ENCODE data around the gene CNOT6. TPM values are rescaled to one million over a fixed set of nuclear protein-coding genes. Genes with fewer than 3 reads are reported as not detected.
"Not testable (repeated sequence)": the region's sequence is repeated elsewhere in the genome, so short reads cannot be mapped to it uniquely, and the experiment has no call there.

The CNOT6 gene
- total RNA-seq, 4 donors from 2014 or later: 11.3 to 15.1 (median 13.2) TPM

DNA sequence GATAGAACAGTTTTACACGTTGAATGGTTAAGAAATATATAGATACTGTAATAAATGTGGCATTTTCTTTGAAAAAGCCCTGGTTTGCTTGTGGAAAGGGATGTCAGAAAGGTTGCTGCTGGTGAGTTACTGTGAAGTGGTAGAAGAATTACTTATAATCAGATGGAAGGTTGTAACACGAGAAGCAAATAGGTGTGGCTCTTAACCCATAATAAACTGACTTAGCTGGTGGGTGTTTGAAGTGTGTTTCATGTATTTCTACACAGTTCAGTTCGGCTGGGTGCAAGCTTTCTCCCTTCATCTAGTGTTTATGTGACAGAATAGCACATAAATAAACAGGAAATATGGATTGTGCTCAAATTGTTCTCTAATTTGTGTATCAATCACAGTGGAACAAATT, 5.5 kb downstream of the CNOT6 start:
- DNase-seq (ENCODE audit: low spot score): no peak
- ATAC-seq (ENCODE audit: low FRiP score): no peak
- TF ChIP-seq, protein P1, sequence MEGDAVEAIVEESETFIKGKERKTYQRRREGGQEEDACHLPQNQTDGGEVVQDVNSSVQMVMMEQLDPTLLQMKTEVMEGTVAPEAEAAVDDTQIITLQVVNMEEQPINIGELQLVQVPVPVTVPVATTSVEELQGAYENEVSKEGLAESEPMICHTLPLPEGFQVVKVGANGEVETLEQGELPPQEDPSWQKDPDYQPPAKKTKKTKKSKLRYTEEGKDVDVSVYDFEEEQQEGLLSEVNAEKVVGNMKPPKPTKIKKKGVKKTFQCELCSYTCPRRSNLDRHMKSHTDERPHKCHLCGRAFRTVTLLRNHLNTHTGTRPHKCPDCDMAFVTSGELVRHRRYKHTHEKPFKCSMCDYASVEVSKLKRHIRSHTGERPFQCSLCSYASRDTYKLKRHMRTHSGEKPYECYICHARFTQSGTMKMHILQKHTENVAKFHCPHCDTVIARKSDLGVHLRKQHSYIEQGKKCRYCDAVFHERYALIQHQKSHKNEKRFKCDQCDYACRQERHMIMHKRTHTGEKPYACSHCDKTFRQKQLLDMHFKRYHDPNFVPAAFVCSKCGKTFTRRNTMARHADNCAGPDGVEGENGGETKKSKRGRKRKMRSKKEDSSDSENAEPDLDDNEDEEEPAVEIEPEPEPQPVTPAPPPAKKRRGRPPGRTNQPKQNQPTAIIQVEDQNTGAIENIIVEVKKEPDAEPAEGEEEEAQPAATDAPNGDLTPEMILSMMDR (IDR thresholded peaks at IDR 0.05): no peak

GRCh38 chr5:180500300-180500699, 6.1 kb downstream of the CNOT6 start:
- not testable (repeated sequence) for ATAC-seq (ENCODE audit: low FRiP score); DNase-seq (ENCODE audit: low spot score)

DNA sequence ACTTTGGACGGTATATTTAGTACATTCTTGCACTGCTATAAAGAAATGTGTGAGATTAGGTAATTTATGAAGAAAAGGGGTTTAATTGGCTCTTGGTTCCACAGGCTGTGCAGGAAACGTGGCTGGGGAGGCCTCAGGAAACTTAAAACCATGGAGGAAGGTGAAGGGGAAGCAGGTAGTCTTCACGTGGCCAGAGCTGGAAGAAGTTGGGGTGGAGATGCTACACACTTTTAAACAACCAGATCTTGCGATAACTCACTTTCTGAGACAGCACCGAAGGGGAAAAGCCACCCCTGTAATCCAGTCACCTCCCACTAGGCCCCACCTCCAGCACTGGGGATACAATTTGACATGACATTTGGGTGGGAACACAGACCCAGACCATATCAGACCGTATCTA, 13.5 kb downstream of the CNOT6 start:
- DNase-seq (ENCODE audit: low spot score): no peak
- no peak for ATAC-seq (ENCODE audit: low FRiP score)
- TF ChIP-seq, protein P1 (IDR thresholded peaks at IDR 0.05): no peak

DNA sequence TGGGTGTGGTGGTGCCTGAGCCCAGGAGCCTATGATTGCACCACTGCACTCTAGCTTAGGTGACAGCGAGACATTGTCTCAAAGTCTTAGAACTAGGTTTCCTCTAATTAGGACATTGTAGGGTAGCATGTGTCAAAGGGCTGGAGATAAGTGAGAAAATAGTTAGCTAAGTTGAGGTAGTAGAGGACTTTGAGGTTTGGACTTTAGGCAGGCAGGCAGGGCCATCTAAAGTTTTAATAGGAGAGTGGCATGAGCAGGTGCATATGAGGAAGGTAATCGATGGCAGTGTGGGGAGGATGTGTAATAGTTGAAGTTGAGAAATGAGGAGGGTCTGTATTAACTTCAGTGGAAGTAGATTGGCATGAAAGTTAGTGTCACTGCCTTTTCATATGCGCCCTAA, 21.1 kb downstream of the CNOT6 start:
- ATAC-seq (ENCODE audit: low FRiP score) (no peak), DNase-seq (ENCODE audit: low spot score) (no peak)
- TF ChIP-seq, protein P1 (IDR thresholded peaks at IDR 0.05): no peak

GRCh38 chr5:180515974-180516373, 21.8 kb downstream of the CNOT6 start:
- ATAC-seq (ENCODE audit: low FRiP score); DNase-seq (ENCODE audit: low spot score): not testable (repeated sequence)

DNA sequence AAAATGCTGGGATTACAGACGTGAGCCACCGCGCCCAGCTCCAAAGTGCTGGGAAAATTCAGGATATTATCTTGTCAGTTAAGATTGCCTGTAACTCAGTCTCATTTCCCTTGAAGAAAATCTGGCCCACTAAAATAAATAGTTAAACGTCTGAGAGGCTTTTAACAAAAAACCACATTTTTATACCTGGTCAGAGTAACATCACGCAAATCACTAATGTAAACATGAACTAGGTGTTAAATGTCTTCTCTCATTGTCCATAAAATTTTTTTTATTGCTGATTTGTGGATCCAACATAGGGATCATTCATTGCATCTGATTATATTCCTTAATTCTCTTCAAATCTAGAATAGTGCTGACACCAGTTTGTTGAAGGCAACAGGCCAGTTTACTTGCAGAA, 22.3 kb downstream of the CNOT6 start:
- DNase-seq (ENCODE audit: low spot score): no peak
- TF ChIP-seq, protein P1 (IDR thresholded peaks at IDR 0.05): no peak
- ATAC-seq (ENCODE audit: low FRiP score): no peak

GRCh38 chr5:180519098-180519497, 24.9 kb downstream of the CNOT6 start:
- no peak for ATAC-seq (ENCODE audit: low FRiP score)
- TF ChIP-seq, protein P1 (IDR thresholded peaks at IDR 0.05): no peak
- DNase-seq (ENCODE audit: low spot score): no peak

DNA sequence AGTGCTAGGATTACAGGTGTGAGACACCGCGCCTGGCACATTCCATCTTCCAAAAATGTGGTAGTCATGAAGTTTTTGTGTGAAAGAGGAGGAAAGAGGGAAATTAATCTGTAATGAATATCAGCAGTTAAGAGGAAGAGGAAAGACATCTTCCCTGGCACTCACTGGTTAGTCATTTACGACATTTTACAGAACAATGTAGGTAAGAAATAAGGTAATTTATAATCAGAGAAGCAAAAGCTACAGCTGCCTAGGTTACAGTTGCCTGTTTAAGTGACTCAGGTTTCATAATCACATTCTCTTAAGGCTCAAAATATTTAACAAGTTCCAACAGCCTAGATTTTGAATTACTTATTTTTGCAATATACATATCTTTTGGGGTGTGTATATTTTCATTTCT, 26.9 kb downstream of the CNOT6 start:
- TF ChIP-seq, protein P1 (IDR thresholded peaks at IDR 0.05): no peak
- DNase-seq (ENCODE audit: low spot score) (no peak), ATAC-seq (ENCODE audit: low FRiP score) (no peak)
